ENCODE measurements around the gene ZNF536.

GRCh38 chr19:30441011-30441410 lies 68.8 kb downstream of the ZNF536 start:
- TF ChIP-seq CTCF (IDR thresholded peaks at IDR 0.05), result no peak
- TF ChIP-seq EZH2 (IDR thresholded peaks at IDR 0.05; ENCODE audit: borderline replicate concordance, insufficient read depth, low read depth, low read length, poor library complexity, severe bottlenecking), result no peak

Data from B cell (primary cell).